Adipose tissue (tissue), 3 donors: ENCODE results near the gene DBN1. TPM values are rescaled to one million over a fixed set of nuclear protein-coding genes. Genes with fewer than 3 reads are reported as not detected.
A peak's percentile ranks its signal among the peaks of the same experiment; 100 is the strongest.
"Not testable (repeated sequence)": the region's sequence is repeated elsewhere in the genome, so short reads cannot be mapped to it uniquely, and the experiment has no call there.

Experiments
- H3K27ac ChIP-seq: one replicate; pipeline ENCODE4 v1.5.1; 2013; ENCODE audit warnings: low read depth, low read length
- whole genome bisulfite sequencing, 3 donors: extraction: QIAGEN DNeasy Blood & Tissue Kit; methylation state at CpG; one replicate each; pipeline ENCODE4 v1.1.7; 2013; 5-methylcytosine and 5-hydroxymethylcytosine counted together
- polyA plus RNA-seq, 3 donors: library from polyadenylated mRNA; stranded (reverse); fragments of 200-250 nt; gene quantifications; one replicate each; pipeline ENCODE4 v1.2.3, GENCODE V29; 2013
- donor health status: healthy with polysubstance abuse.
- donor health status: Bipolar disorder and iron deficiency.
- donor health status: healthy.

The DBN1 gene
- polyA plus RNA-seq, 3 donors = 10.1 to 85.7 (median 45.1) TPM

- 26 to 58% (median 34%) methylated on average over 11 of the region's 11 CpGs for WGBS, 3 donors
Measured at GRCh38 chr5:177494346-177495195, 21.1 kb upstream of the DBN1 start.

DNA sequence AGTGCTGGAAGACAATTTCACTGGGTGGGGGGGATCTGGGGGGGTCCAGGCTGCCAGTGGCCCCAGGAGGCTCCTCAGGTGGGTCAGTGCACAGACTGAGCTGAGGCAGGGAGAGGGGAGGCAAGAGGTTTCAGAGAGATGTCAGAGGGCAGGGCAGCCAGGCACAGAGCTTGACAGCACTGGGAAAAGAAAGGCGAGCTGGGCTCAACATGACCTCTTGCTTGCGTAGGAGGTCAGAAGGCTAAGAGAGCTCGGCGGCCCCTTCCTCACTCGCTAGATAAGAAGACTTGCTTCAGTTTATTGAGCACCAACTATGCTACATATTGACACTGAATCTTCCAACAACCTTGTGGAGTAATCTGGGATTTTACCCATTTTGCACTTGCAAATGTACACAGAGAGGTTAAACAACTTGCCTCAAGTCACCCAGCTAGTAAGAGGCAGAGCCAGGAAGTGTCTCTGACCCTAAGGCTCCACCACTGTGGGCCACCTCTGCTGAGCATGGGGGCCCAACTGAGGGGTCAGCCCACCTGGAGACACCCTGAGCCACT lies 20.4 kb upstream of the DBN1 start:
- H3K27ac ChIP-seq = no peak overlapping the region
- 87 to 90% (median 90%) methylated on average over 5 of the region's 5 CpGs for WGBS, 3 donors

More at GRCh38 chr5:177494346-177495195, 21.1 kb upstream of the DBN1 start:
- peak overlapping the region; percentile 76 for H3K27ac ChIP-seq

- no peak overlapping the region for H3K27ac ChIP-seq
- WGBS, 3 donors = 83 to 91% (median 84%) methylated on average over 7 of the region's 7 CpGs
Measured at GRCh38 chr5:177492841-177493240, 19.4 kb upstream of the DBN1 start.

DNA sequence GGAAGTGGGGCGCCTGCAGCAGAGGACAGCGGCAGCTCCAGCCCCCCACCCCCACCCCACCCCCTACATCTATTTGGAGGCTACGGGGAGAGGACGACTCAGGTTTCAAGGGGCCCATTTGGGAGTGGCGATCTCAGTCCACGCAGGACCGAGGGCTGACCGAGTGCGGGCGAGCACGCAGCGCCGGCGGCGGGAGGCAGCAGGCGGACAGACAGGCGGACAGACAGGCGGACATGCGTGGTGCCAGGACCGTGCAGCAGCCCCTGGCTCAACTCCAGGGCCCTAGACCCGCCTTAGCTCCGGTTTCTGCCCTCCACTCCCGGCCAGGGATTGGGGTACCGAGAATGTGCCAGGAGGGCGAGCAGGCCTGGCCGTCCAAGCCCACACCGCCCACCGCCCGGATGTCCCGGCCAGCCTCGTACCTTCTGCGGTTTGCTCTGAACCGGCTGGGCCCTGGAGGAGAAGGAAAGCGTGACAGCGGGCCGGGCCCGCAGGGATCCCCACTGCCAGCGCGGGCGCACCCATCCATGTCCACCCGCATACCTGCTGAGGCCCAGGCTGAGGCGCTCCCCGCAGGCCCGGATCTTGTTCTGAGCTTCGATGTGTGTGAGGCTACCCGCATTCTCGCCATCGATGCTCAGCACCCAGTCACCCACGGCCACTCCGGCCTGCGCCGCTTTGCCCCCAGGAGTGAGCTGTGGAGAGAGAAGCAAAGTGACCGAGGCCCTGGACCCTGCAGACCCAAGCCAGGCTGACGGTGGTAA lies 18.7 kb upstream of the DBN1 start:
- 93 to 98% (median 95%) methylated on average over 49 to 54 of the region's 54 CpGs for WGBS, 3 donors

GRCh38 chr5:177491429-177491945 lies 18.1 kb upstream of the DBN1 start:
- WGBS, 3 donors = 65 to 76% (median 75%) methylated on average over 36 to 43 of the region's 43 CpGs
- no peak overlapping the region for H3K27ac ChIP-seq

More for the DNA sequence above, 18.7 kb upstream of the DBN1 start:
- H3K27ac ChIP-seq = no peak overlapping the region

- H3K27ac ChIP-seq = no peak overlapping the region
- whole genome bisulfite sequencing, 3 donors = 93 to 95% (median 94%) methylated on average over 16 of the region's 16 CpGs
Measured at GRCh38 chr5:177490992-177491391, 17.6 kb upstream of the DBN1 start.

GRCh38 chr5:177490311-177490991 lies 17.0 kb upstream of the DBN1 start:
- 85 to 93% (median 90%) methylated on average over 15 of the region's 15 CpGs for WGBS, 3 donors
- no peak overlapping the region for H3K27ac ChIP-seq

GRCh38 chr5:177489119-177489716 lies 15.8 kb upstream of the DBN1 start:
- H3K27ac ChIP-seq = no peak overlapping the region
- WGBS, 3 donors = 70 to 79% (median 77%) methylated on average over 24 to 26 of the region's 26 CpGs

DNA sequence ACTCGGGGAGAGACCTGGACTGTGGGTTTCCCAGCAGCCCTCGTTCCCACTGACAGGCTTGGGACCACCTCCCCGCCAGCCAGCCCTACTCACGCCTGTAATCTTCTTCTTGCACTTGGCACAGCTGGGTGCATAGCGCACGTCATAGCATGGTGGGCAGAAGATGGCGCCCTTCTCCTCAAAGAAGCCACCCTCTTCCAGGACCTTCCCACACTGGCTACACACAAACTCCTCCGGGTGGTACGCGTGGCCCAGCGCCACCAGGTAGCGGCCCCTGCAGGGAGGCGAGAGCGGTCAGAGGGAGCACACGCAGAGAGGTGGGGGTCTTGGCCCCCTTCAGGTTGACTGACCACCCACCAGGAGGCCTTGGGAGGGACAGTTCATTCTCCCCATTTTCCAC lies 14.5 kb upstream of the DBN1 start:
- WGBS, 3 donors = 89 to 93% (median 90%) methylated on average over 15 of the region's 15 CpGs
- no peak overlapping the region for H3K27ac ChIP-seq

- H3K27ac ChIP-seq = no peak overlapping the region
- 90 to 93% (median 91%) methylated on average over 8 of the region's 8 CpGs for WGBS, 3 donors
Measured at GRCh38 chr5:177487144-177487543, 13.7 kb upstream of the DBN1 start.

- 96 to 100% (median 98%) methylated on average over 3 of the region's 3 CpGs for WGBS, 3 donors
- no peak overlapping the region for H3K27ac ChIP-seq
Measured at GRCh38 chr5:177486256-177486655, 12.8 kb upstream of the DBN1 start.

DNA sequence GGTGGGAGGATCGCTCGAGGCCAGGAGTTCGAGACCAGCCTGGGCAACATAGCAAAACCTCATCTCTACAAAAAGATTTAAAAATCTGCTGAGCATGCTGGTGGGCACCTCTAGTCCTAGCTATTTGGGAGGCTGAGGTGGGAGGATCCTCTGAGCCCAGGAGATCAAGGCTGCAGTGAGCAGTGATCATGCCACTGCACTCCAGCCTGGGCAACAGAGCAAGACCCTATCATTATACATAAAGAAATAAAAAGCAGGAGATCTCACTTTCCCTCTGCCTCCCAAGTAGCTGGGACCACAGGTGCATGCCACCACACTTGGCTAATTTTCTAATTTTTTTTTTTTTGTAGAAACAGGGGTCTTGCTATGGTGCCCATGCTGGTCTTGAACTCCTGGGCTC lies 12.3 kb upstream of the DBN1 start:
- not testable (repeated sequence) for H3K27ac ChIP-seq

DNA sequence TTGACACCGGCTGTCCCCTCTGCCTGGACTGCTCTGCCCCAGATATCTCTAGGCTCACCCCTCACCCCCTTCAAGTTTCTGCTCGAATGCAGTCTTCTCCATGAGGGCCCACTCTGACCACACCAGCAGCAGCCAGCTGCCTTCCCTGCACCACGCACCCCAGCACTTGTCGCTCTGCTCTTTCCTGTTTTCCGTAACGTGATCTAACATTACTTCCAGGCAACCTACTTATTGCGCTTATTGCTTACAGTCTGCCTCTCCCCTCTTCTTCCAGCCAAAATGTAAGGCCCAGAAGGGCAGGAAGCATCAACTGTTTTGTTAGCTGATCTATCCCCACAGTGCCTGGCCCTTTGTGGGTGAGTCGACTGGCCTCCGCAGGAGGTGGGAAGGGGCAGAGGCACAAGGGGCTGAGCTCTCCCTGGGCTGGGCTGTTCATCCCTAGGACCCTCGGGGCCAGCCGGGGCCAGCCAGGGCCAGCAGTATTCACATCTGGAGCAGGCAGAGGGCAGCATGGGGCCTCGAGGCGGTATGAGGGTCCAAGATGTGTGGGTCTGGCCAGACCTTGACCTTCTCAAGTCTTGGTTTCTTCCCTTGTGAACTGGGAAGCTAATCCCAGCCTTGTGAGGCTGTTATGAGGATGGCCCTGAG lies 11.6 kb upstream of the DBN1 start:
- 74 to 78% (median 76%) methylated on average over 13 of the region's 13 CpGs for WGBS, 3 donors
- no peak overlapping the region for H3K27ac ChIP-seq

More for the DNA sequence above, 12.3 kb upstream of the DBN1 start:
- 96 to 98% (median 96%) methylated on average over 3 of the region's 3 CpGs for WGBS, 3 donors

DNA sequence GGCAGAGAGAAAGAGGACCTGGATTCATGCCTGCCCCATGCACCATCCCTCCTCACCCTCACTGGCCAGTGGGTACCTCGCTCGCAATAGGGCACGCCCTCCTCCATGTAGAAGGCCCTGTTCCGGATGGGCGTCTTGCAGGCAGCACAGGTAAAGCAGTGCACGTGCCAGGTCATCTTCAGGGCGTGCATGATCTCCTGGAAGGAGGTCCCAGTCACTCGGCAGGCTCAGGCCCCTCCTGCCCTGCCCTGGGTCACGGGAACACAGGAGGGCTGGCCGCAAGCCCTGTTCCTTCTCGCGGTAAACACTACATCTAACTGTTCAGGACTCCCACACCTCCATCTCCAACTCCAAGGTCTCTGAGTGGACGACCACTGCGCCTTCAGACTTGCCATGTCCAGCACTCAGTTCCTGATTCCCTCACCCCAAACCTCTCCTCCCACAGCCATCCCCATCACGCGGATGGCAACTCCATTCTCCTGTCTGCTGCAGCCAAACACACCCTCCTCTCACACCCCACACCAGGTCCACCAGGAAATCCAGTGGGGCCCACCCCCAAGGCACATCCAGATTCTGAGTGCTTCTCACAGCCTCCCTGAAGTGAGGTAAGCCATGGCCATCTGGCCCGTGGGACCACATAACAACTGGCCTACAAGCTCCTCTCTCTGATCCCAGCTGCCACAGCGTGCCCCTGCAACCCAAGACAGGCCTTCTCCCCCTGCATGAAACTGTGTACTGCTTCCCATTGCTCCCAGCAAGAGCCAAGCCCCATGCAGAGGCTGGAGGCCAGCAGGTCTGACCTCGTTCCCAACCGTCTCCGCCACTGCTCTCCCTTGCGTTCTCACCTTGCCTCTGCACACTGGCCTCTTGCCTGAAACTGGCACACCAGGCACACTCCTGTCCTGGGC lies 10.8 kb upstream of the DBN1 start:
- WGBS, 3 donors = 88 to 91% (median 90%) methylated on average over 22 of the region's 22 CpGs
- no peak overlapping the region for H3K27ac ChIP-seq

DNA sequence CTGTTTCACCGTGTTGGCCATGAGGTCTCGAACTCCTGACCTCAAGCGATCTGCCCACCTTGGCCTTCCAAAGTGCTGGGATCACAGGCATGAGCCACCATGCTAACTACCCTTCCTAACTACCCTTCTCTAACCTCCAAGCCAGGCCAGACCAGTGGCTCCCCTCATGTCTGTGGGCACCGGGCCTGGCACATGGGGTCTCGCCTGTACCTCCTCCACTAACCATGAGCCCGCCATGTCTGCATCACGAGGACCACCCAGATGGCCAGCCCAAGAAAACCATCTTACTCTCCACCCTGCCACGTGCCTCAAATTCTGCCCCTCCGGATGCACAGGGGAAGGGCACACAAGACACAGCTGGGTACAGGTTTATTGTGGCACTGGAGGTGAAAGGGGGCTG lies 9.6 kb upstream of the DBN1 start:
- no peak overlapping the region for H3K27ac ChIP-seq
- 96 to 98% (median 96%) methylated on average over 9 of the region's 9 CpGs for WGBS, 3 donors

DNA sequence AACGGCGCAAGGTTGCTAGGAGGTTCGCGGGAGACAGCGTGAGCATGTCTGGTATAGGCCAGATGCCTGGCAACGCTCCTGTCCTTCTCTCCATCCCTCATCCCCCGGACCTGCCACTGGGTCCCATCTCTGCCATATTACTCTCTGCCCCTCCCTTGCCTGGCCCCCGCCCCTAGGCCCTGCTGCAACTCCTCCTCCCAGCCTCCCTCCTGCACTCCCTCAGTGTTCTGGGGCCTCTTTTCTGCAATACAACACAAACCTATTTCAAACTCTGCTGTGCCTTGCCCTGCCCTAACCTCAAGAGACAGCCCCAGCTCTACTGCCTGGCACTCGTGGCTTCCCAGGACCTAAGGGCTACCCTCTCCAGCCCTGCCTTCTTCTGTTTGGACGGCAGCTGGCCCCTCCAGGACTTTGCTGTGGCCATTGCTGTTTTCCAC lies 8.9 kb upstream of the DBN1 start:
- WGBS, 3 donors = 90 to 93% (median 92%) methylated on average over 10 of the region's 10 CpGs

DNA sequence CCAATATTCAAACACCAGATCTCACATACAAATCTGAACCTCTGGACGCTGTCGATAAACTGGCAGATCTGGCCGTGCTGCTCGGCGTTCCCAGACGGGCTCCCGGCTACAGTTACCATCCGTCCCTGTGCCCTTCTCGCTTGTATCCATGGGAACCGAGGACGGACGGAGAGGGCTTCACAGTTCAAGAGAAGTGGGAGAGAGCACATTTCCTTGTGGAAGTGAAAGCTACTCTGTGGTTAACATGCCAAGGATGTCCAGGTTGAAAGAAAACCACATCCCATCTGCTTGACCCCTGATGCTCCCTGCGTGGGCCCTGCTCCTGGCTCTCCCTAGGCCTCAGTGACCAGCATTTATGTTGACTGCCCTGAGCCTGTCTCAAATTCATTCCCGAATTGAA lies 6.3 kb upstream of the DBN1 start:
- no peak overlapping the region for H3K27ac ChIP-seq
- WGBS, 3 donors = 41 to 83% (median 47%) methylated on average over 14 of the region's 14 CpGs

More for the DNA sequence above, 8.9 kb upstream of the DBN1 start:
- no peak overlapping the region for H3K27ac ChIP-seq
